ENCODE results near the gene ARMC9.

The ARMC9 gene

DNA sequence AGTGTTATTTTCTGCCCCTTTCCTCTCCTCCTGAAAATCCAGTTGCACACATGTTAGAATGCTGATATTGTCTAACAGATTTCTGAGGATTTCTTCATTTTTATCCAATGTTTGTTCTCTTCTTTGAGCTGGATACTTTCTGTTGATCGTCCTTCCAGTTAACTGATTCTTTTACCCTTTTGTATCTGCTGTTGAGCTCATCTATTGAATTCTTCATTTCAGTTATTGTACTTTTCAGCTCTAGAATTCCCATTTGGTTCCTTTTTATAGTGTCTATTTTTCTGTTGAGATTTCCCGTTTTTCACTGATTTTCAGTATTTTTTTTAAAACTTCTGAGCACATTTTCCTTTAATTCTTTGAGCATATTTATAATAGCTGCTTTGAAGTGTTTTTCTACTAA, 119.1 kb downstream of the ARMC9 start:
- no peak for DNase-seq (ENCODE audit: low spot score)

DNA sequence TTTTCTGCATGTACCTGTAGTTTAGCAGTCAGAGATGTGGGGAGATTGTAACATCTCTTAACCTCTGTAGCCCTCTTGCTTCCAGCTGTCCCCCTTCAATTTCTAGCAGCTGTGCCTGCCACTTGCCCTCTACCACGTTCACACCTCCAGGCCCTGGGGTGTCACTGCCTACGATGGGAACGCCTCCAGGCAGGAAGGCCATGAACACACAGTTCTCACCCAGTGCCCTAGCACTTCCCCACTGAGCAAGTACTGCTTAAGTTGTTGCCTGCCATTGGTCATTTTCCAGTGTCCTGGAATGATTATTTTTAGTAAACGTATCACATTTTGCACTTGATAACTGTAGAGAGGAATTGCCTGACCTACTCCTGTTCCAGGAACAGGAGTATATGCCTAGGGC, 120.0 kb downstream of the ARMC9 start:
- DNase-seq (ENCODE audit: low spot score): no peak

DNA sequence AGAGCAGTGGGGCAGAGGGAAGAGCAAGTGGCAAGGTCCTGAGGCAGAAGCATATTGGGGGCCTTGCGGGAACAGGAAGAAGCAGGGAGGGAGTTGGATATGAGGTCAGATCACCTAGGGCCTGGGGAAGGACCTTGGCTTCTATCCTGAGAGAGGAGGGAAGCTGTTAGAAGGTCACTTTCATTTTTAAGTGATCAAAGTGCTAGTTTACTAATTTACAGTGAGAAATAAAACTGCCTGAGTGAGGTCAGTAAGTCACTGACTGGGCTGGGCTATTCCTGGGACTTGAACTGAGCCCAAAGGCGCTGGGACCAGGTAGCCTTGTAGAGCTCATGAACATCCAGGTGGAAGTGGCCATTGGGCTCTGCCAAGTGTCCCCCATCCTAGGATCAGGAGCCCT, 120.5 kb downstream of the ARMC9 start:
- DNase-seq (ENCODE audit: low spot score): no peak

DNA sequence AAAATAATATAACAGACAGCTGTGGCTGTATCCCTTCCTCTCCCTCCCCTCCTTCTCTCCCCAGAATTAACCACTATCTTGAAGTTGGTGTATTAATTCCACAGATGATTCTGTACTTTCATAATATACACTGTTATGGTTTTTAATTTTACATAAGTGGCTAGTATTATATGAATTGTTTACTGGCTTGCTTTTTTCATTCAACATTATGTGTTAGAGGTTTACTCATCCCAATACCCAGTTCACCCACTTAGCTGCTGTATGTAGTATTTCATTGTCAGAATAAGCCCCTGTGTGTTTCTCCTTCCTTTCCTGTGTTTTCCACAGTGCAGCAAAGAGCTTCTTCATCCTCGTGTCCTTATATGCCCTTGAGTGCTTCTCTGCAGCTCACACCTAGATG, 121.4 kb downstream of the ARMC9 start:
- no peak for DNase-seq (ENCODE audit: low spot score)

DNA sequence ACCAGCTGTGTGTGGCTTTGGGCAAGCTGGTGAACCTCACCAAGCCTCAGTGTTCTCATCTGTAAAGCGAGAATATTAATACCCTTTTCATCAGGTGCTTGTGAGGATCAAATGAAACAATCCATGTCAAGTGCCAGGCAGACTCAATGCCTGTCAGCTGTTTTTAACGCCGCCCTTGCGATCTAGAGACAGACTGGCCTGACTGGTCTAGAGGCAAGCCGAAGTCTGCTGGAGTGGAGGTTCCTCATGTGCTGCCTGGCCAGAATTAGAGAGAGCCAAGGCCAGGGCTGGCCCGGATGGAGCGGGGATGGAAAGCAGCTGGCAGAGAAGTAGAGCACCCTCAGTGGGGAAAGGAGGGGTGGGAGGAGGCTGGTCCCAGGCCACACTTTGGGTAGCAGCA, 122.6 kb downstream of the ARMC9 start:
- no peak for DNase-seq (ENCODE audit: low spot score)

DNA sequence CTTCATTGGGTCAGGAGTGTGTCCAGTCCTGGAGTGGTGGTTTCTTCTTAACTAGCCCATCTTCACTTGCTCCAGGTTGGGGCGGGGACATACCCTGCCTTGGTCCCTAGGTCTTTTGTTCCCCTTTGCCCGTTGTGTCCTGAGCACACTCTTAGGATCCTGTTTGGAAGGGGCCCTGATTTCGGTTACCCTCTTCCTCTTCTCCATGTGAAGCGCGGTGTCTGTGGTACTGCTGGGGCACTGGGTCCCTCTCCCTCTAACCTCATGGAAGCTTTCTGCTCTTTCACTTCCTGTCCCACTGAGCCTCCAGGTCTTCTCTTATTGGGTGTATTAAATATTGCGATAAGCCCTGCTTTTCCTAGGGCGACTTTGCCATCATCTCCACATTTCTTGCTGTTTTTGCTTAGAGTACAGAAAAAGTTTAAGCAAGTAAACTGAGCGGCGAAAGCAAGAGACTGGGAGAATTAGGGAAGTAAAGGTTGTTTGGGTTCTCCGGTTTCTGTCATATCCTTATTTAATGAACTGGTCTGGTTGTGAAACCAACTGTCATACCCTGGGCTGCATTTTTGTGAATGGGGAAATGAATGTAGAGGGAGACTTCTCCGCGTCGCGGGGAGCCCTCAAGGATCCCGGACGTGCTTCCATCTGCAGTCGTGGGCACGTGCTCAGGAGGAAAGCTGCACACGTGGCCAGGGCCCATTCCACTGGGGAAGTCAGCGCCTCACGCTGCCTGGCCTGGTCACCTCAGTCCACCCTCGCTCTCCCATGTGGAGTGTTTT, 123.3 kb downstream of the ARMC9 start:
- DNase-seq (ENCODE audit: low spot score): no peak

DNA sequence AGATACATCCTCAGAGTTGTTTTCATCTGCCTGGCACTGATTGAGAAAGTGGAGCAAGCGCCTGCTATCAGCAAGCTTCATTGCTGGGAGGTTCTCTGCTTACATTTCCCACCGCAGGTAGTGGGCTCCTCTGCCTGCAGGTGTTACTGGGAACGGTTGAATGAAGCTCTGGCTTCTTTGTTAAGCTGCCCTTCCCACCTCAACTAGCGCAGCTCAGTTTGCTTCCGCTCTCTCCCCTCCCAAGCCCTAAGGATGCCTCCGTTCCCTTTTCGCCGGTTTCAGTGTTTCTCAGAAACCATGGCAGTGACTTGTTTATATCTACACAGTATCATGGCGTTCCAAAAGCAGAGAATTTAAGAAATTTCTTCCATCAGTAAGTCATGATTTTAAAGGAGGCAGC, 124.9 kb downstream of the ARMC9 start:
- DNase-seq (ENCODE audit: low spot score): no peak

DNA sequence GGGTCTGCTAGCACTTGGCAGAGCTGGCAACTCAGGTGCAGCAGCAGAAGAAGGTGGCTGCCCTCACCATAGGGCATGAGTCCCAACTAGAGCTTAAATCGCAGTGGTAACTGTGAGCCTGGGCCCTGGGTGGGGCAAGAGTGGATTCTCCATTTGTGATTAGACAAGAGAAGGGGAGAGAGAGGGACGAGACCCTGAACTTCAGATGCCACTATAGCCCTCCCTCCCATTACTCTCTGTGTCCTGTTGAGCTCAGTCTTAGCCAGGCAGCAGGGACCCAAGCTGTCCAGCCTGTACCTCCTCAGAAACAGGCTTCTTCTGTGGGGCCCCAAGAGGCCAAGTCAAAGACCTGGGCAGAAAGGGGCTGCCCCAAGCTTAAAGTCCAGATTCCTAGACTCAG, 127.4 kb downstream of the ARMC9 start:
- no peak for DNase-seq (ENCODE audit: low spot score)

DNA sequence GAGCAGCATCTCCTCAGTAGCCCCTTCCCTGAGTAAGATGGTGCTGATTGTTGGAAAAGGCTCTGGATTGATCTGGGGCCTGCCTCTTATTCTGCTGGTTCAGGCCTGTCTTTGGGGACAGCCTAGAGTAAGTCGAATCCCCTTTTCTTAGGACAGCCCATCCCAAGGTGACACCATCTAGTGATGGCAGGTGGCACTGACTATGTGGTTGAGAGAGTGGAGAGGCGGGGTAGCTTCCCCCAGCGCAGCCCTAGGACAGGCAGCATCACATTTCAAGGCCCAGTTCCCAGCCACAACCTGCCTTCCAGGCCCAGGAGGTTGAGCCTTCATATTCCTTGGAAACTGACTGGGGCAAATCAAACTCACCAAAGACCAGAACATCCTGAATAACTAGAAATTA, 128.0 kb downstream of the ARMC9 start:
- DNase-seq (ENCODE audit: low spot score): no peak

DNA sequence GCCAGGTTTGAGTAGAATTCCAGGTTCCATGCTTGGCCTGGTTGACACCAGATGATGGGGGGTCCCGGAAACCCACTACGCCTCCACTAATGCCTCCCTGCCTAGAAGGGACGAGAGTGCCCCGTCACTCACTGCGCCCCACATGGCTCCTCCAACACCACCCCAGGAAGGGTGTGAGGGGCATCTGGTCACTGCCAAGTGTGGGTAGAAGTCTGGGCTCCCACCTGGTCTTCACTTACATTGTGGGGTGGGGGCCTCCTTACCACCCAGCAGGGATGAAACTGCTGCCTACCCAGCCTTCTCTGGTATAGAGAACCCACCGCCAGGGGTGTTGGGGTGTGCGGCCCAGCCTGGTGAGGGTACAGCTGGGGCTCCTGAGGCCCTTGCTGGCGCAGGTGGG, 131.9 kb downstream of the ARMC9 start:
- DNase-seq (ENCODE audit: low spot score): no peak

DNA sequence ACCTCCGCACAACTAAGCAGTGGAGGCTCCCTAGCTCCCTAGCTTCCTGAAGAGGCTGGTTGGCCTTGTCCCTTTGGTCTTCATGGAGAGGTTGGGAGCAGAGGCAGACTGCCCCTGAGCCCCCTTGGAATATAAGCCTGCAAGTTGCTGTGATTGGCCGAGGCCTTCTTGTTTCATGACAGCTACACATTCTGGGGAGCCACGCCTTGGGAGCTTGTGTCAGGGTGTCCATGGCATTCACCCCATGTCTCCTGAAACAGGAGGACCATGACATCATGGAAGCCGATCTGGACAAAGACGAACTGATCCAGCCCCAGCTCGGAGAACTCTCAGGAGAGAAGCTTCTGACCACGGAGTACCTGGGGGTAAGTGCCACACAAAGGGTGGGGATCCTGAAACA, 133.1 kb downstream of the ARMC9 start:
- no peak for DNase-seq (ENCODE audit: low spot score)

DNA sequence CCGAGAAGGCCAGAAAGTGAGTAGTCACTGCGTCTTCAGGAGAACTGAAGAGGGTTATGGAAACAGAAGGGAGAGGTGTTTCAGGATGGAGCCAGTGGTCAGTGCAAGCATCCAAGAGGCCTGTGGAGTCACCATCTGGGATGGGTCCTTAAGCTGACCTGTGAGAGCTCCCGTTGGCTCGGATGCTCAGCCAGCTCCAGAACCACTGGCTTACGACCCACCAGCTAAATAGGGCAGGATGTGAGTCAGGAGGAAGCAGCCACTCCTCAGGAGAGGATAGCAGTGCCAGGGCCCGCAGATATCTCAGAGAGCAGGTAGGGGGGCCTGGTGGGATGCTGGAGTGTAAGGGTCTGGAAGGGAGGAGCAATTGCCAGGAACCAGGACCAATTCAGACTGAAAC, 134.0 kb downstream of the ARMC9 start:
- no peak for DNase-seq (ENCODE audit: low spot score)

DNA sequence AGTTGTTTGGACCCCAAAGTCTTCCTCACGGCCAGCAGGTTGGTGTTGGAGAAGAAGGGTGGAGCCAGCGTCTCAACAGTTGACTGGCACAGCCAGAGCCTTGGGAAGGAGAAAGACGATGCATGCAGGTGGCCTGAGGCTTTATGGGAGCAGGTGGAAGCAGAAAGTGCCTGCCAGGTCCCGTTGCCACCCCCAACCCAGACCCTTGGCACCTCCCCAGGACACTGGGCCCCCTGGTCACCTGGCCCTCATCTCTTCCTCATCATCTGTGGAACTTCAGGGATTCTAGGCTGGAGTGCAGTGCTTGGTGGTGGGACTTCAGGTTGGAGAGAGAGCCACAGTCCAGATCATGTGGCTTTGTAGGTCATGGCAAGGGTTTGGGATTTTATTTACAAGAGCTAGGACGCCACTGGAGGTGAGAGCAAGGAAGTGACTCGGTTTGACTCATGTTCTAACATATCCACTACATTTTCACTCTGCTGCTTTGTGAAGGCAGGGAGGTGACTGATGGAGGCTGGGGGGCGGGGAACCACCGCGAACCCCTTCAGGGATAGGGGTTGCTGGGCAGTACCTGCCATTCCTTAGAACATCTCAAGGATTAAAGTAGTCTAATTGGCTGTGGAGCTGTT, 134.6 kb downstream of the ARMC9 start:
- DNase-seq (ENCODE audit: low spot score): no peak

DNA sequence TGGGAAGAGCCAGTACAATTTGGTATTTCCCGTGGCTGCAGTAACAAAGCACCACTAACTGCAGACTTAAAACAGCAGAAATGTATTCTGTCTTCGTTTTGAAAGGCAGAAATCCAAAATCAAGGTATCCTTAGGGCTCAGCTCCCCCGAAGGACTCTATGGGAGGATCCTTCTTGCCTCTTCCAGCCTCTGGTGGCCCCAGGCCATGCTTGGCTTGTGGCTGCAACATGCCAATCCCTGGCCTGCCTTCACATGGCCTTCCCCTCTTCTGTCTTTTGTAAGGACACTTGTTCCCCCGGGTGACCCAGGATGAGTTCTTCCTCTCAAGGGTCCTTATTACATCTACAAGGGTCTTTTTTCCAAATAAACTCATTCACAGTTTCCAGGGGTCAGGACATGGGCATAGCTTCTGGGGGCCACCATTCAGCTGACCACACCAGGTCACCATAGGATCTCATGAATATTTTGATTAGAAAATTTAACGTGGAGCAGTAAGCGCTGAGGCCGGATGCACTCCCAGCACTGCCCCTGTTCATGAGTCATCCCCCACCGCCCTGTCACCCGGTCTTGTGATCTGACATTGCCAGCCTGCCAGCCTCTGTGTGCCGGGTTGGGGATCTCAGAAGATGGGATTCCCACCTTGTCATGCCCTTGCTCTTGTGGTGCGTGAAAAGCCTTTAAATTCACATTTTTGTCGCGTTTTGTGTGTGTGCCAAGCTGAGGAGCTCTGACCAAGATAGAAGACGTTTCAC, 135.9 kb downstream of the ARMC9 start:
- DNase-seq (ENCODE audit: low spot score): no peak

DNA sequence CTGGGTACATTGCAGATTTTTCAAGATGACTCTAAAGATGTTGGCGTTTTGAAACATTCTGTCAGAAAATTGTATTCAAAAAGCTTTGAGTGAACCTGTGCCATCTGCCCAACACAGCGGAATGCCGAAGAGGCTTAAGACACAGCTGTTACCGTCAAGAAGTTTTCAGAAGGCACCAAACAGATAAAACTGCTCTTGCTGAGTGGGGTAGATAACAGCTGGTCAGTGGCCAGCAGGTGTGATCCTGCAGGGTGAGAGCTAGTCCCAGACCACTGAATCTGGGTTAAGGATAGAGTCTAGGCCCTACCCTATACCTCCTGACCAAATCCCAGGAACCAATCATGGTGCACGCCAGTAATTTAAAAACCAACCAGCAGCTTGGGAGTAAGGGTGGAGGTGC, 136.6 kb downstream of the ARMC9 start:
- no peak for DNase-seq (ENCODE audit: low spot score)

DNA sequence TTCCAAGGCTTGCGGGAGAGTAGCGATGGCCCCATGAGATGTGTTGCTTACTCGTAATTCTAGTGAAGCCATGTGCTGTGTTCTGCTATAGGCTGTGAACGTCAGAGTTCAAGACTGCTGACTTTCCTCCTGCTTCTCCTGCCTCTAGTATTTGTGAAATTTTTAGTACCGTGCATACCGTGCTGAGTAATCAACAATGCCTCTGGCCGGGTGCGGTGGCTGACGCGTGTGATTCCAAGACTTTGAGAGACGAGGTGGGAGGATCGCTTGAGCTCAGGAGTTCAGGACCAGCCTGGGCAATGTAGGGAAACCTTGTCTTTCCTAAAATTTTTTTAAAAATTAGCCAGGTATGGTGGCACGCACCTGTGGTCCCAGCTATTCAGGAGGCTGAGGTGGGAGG, 137.2 kb downstream of the ARMC9 start:
- no peak for DNase-seq (ENCODE audit: low spot score)

DNA sequence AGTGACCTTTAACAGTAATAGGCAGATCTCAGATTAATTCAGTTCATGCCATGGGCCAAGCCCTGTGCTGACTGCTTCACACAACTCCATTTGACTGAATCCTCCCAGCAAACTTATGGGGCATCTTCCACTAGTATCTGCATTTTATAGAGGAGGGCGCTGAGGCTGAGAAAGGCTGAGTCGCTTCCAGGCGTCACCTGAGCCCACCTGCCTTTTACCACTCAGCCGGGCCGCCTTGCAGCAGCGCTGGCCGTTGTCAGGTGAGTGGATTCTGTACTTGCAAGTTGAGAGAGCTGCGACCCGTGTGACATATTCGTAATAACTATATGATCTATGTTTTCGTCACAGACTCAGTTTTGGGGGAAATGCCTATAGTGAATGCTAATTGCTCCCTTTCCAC, 137.8 kb downstream of the ARMC9 start:
- DNase-seq (ENCODE audit: low spot score): no peak

DNA sequence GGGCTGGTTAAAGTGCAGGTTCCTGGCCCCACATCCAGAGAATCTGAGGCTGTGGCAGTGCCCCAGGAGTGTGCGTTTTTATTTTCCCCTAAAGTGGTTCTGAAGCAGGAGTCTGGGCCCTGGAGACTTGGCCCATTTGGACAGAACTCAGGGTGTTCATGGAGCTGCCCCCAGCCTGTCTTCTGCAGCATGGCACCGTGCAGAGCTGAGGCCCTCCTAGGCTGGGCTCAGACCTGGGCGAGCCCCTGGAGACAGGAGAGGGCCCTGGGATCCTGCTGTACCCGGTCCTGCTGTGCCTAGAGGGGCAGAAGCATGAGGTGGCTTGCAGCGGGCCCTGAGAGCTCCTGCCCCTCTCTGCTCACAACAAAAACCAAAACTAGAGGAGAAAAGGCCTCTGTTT, 138.3 kb downstream of the ARMC9 start:
- no peak for DNase-seq (ENCODE audit: low spot score)

DNA sequence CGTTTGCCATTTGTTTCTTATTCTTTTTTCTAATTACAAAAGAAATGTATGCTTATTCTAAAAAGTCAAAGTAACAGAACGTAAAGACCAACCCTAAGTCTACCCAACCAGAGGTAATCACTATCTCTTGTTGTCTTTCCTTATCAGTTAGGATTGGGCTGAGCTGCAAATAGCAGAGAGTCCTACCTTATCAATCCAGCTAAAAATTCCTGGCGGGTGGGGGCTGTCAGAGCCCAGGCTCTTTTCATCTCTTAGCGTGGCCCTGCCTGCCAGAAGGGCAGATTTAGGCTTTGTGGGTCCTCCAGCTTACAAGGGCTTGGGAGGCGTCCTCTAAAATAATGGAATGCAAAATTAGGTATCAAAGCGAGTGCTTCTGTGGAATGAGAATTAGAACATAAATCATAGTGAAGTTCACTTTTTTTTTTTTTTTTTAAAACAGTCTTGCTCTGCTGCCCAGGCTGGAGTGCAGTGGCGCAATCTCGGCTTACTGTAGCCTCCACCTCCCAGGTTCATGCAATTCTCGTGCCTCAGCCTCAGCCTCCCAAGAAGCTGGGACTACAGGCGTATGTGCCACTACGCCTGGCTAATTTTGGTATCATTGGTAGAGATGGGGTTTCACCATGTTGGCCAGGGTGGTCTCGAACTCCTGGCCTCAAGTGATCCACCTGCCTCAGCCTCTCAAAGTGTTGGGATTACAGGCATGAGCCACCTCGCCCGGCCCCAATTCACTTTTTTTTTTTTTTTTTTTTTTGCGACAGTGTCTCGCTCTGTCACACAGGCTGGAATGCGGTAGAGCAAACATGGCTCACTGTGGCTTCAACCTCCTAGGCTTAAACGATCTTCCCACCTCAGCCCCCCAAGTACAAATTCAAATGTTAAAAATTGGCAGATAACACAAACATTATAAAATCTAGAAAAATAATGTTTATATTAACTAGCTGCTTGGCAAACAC, 139.7 kb downstream of the ARMC9 start:
- DNase-seq (ENCODE audit: low spot score): no peak

DNA sequence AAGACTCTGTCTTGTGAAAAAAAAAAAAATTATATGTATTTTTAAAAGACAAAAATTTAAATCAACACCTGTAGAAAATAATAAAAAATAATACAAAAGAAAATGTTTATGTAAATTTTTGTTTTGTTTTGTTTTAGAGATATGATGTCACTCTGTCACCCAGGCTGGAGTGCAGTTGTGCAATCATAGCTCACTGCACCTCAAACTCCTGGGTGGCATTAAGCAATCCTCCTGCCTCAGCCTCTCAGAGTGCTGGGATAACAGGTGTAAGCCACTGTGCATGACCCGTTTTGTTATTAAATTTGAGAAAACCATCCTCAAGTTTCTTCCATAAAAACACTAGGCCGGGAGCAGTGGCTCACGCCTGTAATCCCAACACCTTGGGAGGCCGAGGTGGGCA, 140.9 kb downstream of the ARMC9 start:
- no peak for DNase-seq (ENCODE audit: low spot score)

DNA sequence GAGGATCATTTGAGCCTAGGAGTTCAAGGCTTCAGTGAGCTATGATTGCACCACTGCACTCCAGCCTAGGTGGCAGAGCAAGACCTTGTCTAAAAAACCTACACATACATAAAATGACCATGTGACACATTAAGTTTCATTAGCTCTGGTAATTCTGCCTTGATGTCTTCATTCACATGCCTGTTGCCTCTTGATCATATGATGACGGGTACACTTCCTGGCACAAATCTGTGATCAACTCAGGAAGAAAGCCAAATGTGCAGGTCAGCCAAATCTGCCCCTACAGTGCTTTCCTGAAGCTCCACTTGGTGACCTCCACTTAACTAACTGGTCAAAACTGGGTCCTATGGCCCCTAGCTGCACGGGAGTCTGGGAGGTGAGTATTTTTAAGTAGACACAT, 142.7 kb downstream of the ARMC9 start:
- no peak for DNase-seq (ENCODE audit: low spot score)

DNA sequence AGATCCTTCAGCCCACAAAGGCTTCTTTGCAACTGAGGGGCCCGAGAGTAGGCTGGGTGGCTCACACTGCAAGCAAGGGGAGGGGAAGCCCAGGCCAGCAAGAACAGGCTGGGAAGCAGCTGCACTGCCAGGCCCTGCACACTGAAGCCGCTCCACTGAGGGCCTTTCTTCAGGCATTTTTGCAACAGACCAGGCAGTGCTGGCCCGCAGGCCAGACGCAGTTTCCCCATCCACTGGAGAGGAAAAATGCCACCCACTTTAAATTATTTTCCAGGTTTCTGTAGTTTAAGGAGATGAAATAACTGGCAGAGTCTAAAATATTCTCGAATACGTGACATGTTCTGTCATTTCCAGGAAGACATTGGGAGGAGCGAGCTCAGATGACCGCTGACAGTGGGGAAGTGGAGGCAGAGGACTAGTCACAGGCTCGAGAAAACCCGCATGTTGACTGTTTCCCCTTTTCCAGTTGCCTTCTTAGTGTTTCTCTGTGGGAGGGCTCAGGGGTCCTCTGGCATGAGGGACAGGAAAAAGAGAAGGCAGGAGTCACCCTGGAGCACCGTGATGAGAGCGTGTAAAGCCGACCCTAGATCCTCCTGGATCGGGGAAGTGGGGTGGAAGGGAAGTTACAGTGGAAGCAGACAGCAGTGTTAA, 143.8 kb downstream of the ARMC9 start:
- no peak for DNase-seq (ENCODE audit: low spot score)

All from hematopoietic multipotent progenitor cell treated with erythropoietin and hydrocortisone succinate and interleukin-3 and kit ligand, for 15 days (in vitro differentiated cells).